ENCODE measurements around the gene LMO2. TPM values are rescaled to one million over a fixed set of nuclear protein-coding genes. Genes with fewer than 3 reads are reported as not detected.

LMO2 gene
- total and polyA plus RNA-seq, 4 donors = 1.5 to 81.9 (median 6.0) TPM

DNA sequence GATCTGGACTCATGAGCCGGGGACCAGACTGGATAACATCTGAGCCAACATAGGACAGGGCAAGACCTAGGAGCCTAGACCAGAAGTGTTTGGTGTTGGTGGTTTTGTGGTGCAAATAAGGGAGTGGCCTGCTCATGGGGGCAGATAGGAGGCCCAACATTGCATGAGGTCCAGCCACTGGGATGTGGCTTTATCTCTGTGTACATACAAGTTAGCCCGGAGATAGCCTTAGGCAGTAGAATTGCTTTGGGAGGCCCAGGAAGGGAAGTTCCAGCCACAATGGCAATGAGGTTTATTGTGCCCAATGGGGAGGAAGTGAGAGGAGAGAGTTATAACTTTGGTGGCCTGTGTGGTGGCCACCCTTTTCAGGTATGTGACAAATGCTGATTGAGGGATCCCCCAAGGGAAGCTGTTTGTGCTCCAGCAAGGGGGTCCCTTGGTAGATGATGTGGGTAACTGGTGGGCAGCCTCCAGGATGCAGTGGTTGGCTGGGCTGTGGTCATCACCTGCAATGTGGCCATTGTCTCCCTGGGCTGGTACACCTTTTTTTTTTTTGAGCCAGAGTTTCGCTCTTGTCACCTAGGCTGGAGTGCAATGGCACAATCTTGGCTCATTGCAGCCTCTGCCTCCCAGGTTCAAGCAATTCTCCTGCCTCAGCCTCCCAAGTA is 6.4 kb downstream of the LMO2 start:
- Histone ChIP-seq H3K27ac (ENCODE audit: low read depth in 1 of 2, low read length in 2 of 2) (no peak overlapping the region), H3K9me3 (ENCODE audit: control insufficient read depth in 4 of 4, low read length in 3 of 4) (no peaks in the 10 kb centered on the region), H3K4me1 (ENCODE audit: control insufficient read depth in 4 of 4, insufficient read depth in 4 of 4, low read length in 3 of 4) (no peaks in the 10 kb centered on the region), H3K27me3 (ENCODE audit: control insufficient read depth in 4 of 4, insufficient read depth in 4 of 4, low read length in 3 of 4) (no peaks in the 10 kb centered on the region), H3K9ac (ENCODE audit: low read depth in 1 of 2, low read length in 2 of 2) (no peak overlapping the region), H3K4me3 (ENCODE audit: low read depth in 1 of 3, low read length in 3 of 3) (no peak overlapping the region), H3K36me3 (ENCODE audit: control insufficient read depth in 4 of 4, insufficient read depth in 3 of 4, low read depth in 1 of 4, low read length in 3 of 4) (no peaks in the 10 kb centered on the region)
- WGBS = 74% methylated on average over 3 of the region's 3 CpGs
- TF ChIP-seq, protein P1, sequence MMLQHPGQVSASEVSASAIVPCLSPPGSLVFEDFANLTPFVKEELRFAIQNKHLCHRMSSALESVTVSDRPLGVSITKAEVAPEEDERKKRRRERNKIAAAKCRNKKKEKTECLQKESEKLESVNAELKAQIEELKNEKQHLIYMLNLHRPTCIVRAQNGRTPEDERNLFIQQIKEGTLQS (IDR thresholded peaks at IDR 0.05) = no peak
- no peak for TF ChIP-seq NR2F2 (IDR thresholded peaks at IDR 0.05)
- TF ChIP-seq JUND (IDR thresholded peaks at IDR 0.05) = no peak
- peak; percentile 68 for DNase-seq (ENCODE audit: low spot score)

GRCh38 chr11:33884601-33885000 is 7.3 kb downstream of the LMO2 start:
- whole genome bisulfite sequencing = 76% methylated on average over 3 of the region's 3 CpGs
- TF ChIP-seq, protein P2, sequence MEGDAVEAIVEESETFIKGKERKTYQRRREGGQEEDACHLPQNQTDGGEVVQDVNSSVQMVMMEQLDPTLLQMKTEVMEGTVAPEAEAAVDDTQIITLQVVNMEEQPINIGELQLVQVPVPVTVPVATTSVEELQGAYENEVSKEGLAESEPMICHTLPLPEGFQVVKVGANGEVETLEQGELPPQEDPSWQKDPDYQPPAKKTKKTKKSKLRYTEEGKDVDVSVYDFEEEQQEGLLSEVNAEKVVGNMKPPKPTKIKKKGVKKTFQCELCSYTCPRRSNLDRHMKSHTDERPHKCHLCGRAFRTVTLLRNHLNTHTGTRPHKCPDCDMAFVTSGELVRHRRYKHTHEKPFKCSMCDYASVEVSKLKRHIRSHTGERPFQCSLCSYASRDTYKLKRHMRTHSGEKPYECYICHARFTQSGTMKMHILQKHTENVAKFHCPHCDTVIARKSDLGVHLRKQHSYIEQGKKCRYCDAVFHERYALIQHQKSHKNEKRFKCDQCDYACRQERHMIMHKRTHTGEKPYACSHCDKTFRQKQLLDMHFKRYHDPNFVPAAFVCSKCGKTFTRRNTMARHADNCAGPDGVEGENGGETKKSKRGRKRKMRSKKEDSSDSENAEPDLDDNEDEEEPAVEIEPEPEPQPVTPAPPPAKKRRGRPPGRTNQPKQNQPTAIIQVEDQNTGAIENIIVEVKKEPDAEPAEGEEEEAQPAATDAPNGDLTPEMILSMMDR (IDR thresholded peaks at IDR 0.05; ENCODE audit: low read depth, low read length, missing input control) = no peak
- TF ChIP-seq, protein P1 (IDR thresholded peaks at IDR 0.05) = no peak
- TF ChIP-seq EGR1 (IDR thresholded peaks at IDR 0.05; ENCODE audit: low read depth in 2 of 2) (no peak), NR2F2 (IDR thresholded peaks at IDR 0.05) (no peak), GABPA (IDR thresholded peaks at IDR 0.05 in 1 of 2, conservative IDR thresholded peaks at IDR 0.05 in 1 of 2) (no peak), HNF4A (conservative IDR thresholded peaks at IDR 0.05) (no peak), SP1 (IDR thresholded peaks at IDR 0.05) (no peak), HNF4G (IDR thresholded peaks at IDR 0.05) (no peak), RAD21 (IDR thresholded peaks at IDR 0.05) (no peak), FOXA1 (IDR thresholded peaks at IDR 0.05) (no peak), JUND (IDR thresholded peaks at IDR 0.05) (no peak), ZBTB33 (IDR thresholded peaks at IDR 0.05) (no peak), YY1 (IDR thresholded peaks at IDR 0.05) (no peak), FOXA2 (IDR thresholded peaks at IDR 0.05) (no peak), RXRA (IDR thresholded peaks at IDR 0.05) (no peak), TAF1 (conservative IDR thresholded peaks at IDR 0.05) (no peak)
- TF ChIP-seq, protein P3, sequence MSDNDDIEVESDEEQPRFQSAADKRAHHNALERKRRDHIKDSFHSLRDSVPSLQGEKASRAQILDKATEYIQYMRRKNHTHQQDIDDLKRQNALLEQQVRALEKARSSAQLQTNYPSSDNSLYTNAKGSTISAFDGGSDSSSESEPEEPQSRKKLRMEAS (IDR thresholded peaks at IDR 0.05) = no peak
- TF ChIP-seq, protein P4, sequence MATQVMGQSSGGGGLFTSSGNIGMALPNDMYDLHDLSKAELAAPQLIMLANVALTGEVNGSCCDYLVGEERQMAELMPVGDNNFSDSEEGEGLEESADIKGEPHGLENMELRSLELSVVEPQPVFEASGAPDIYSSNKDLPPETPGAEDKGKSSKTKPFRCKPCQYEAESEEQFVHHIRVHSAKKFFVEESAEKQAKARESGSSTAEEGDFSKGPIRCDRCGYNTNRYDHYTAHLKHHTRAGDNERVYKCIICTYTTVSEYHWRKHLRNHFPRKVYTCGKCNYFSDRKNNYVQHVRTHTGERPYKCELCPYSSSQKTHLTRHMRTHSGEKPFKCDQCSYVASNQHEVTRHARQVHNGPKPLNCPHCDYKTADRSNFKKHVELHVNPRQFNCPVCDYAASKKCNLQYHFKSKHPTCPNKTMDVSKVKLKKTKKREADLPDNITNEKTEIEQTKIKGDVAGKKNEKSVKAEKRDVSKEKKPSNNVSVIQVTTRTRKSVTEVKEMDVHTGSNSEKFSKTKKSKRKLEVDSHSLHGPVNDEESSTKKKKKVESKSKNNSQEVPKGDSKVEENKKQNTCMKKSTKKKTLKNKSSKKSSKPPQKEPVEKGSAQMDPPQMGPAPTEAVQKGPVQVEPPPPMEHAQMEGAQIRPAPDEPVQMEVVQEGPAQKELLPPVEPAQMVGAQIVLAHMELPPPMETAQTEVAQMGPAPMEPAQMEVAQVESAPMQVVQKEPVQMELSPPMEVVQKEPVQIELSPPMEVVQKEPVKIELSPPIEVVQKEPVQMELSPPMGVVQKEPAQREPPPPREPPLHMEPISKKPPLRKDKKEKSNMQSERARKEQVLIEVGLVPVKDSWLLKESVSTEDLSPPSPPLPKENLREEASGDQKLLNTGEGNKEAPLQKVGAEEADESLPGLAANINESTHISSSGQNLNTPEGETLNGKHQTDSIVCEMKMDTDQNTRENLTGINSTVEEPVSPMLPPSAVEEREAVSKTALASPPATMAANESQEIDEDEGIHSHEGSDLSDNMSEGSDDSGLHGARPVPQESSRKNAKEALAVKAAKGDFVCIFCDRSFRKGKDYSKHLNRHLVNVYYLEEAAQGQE (IDR thresholded peaks at IDR 0.05) = no peak
- Histone ChIP-seq H3K9me3 (ENCODE audit: control insufficient read depth in 4 of 4, low read length in 3 of 4) (no peaks in the 10 kb centered on the region), H3K36me3 (ENCODE audit: control insufficient read depth in 4 of 4, insufficient read depth in 3 of 4, low read depth in 1 of 4, low read length in 3 of 4) (no peaks in the 10 kb centered on the region), H3K9ac (ENCODE audit: low read depth in 1 of 2, low read length in 2 of 2) (no peak overlapping the region), H3K4me3 (ENCODE audit: low read depth in 1 of 3, low read length in 3 of 3) (no peak overlapping the region), H3K27ac (ENCODE audit: low read depth in 1 of 2, low read length in 2 of 2) (no peak overlapping the region), H3K27me3 (ENCODE audit: control insufficient read depth in 4 of 4, insufficient read depth in 4 of 4, low read length in 3 of 4) (no peaks in the 10 kb centered on the region), H3K4me1 (ENCODE audit: control insufficient read depth in 4 of 4, insufficient read depth in 4 of 4, low read length in 3 of 4) (no peaks in the 10 kb centered on the region)
- DNase-seq (ENCODE audit: low spot score) = no peak

Measured in liver (tissue), 9 donors.